GM19372 (cell line): ENCODE measurements around the gene S100A8.

ENCODE experiments used
- ATAC-seq: cut with Tn5 transposase; IDR thresholded peaks from one replicate; pipeline ENCODE4 v1.9.1; 2021; ENCODE audit warnings: mild to moderate bottlenecking, low read depth, moderate library complexity; ENCODE audit not compliant: unreplicated experiment

The S100A8 gene

DNA sequence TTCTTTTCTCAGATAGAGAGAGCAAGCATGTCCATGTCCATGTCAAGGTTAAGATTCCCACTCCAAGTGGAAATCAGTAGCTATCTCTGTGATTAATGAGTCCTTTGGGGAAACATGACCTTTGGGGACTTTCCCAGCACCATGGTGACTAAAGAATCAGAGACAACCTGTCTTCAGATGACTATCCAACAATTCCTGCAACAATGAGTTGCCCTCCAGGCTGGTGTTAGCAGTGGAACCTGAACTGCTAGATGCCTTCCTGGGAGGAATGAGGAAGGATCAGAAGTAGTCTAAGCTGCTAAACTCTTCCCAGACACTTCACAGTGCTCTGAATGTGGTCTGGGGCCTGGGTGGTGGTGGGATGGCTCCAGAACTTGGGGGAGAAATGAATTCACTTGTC is 26.7 kb downstream of the S100A8 start:
- ATAC-seq: no peak

DNA sequence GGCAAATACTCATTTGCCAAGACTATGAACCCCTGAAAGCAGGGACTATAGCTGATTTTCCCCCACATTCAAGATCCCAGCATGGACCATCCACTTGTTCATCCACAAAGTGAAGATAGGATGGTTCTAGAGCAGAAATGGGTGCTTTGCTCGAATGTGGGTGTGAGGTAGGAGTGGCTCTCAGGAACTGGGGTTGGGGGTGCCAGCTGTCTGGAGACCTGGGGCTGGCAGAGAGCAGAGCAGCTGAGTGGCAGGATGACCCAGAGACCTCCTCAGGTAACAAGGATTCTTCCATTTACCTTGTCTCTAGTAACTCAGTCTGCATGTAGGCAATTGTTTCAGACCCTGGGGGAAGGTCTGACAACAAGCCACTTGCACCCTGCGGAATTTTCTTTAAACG is 27.2 kb downstream of the S100A8 start:
- ATAC-seq: no peak

DNA sequence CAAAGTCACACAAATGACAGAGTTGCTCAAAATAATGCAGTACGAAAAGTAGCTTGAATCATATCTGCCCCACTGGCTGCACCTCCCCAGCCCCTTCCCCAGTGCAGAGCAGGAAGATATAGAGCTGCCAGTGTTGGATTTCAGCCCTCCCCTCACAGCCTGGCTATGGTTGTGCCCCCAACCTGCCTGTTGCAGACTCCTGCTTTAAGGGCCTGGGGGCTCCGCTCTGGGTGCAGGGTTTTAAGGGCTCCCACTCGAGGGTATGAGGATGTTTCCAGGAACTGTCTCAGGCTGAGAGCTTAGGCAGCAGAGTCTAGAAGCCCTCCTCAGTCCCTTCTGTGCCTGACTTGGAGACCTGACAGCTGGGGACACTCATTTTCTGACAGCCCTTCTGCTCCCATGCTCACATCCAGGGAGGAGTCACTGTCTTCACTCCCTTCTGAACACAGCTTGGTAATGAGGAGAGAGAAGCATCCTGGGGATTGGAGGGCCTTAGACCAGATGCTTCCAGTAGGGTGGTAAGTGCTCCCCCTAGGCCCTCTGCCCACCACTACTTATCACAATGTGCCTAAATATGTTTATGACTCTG is 28.6 kb downstream of the S100A8 start:
- no peak for ATAC-seq

DNA sequence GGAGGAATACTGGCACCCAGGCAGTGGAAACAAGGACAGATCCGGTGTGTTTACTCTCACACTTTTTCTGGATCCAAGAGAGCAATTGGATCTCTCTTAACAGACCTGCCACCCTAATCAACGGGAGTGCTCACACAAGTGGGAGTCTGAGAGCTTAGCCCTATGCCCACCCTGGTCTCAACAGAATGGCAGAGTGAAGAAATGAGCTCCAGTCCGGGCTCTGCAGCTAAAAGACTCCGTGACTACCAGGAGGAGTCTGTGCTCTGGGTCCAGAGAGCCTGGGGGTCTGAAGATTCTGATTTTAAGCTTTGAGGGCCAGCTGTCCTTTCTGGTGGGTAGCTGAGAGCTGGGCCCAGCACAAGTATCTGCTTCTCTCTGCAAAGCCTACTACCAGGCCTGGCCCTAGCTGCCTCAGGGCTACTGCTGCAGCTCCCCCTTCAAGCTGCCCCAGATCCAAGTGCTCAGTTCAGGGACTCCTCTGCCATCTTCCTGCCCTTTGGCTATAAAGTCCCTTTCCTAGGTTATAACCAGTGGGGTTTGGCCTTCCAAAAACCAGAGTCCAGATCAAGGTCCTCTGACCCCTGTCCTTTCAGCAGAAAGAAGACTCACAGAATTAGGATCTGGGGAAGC is 29.3 kb downstream of the S100A8 start:
- ATAC-seq: no peak

DNA sequence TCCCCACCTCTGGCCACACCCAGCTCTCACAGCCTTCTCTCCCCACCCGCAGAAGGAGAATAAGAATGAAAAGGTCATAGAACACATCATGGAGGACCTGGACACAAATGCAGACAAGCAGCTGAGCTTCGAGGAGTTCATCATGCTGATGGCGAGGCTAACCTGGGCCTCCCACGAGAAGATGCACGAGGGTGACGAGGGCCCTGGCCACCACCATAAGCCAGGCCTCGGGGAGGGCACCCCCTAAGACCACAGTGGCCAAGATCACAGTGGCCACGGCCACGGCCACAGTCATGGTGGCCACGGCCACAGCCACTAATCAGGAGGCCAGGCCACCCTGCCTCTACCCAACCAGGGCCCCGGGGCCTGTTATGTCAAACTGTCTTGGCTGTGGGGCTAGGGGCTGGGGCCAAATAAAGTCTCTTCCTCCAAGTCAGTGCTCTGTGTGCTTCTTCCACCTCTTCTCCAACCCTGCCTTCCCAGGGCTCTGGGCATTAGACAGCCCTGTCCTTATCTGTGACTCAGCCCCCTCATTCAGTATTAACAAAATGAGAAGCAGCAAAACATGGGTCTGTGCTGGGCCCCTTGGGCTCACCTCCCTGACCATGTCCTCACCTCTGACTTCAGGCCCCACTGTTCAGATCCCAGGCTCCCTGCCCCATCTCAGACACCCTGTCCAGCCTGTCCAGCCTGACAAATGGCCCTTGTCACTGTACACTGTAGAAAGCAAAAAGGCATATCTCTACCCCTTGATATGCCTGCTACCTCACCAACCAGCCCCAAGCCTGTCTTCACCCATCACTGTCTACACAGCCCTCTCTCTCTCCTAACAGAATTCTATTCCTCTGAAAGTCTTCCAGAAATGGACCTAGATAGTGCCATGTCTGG is 30.0 kb downstream of the S100A8 start:
- ATAC-seq: no peak

DNA sequence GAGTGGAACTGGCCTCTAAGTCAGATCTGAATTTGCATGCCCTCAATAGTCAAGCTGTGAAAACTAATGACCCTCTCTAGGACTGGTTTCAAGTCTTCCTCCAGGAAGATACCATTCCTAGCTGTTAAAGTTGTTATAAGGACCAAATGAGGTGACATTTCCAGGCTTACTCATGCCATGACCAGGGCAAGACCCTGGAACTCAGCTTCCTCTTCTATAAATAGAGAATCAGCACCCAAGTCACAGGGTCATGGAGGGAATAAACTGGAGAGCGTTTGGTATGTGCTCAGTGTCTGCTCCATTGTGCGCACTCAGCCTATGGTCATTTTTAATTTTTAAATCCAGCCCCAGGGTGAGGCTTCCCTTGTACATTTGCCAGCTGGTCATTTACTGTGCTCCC is 30.7 kb downstream of the S100A8 start:
- no peak for ATAC-seq

DNA sequence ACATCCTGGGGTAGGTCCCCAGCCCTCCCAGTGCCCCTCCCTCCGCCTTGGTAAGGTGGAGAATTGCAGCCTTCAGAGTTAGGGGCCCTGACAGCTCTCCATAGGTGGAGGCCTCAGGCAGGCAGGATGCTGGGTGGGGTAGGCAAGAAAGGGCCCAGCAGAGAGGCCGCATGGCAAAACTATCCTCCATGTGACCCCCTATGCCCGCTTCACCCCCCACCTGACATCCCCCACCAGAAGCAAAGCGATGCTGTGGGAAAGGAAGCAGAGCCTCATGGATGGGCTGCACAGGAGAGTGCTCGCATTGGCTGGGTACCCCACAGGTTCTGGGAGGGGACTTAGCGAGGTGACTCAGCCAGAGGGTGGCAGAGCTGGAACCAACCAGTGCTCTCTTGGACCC is 31.6 kb downstream of the S100A8 start:
- no peak for ATAC-seq

DNA sequence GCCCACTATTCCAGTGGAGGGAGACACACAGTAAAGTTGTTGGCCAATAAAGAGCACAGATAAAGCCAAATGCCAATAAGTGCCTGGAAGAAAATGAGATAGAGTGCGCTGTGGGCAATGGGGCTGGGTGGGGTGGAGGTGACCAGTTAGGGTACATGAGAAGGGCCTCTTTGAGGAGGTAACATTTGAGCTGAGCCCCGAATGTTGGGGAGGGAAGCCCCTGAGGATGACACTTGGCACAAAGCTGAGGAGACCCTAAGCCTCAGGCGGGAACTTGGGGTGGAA is 32.2 kb downstream of the S100A8 start:
- no peak for ATAC-seq

DNA sequence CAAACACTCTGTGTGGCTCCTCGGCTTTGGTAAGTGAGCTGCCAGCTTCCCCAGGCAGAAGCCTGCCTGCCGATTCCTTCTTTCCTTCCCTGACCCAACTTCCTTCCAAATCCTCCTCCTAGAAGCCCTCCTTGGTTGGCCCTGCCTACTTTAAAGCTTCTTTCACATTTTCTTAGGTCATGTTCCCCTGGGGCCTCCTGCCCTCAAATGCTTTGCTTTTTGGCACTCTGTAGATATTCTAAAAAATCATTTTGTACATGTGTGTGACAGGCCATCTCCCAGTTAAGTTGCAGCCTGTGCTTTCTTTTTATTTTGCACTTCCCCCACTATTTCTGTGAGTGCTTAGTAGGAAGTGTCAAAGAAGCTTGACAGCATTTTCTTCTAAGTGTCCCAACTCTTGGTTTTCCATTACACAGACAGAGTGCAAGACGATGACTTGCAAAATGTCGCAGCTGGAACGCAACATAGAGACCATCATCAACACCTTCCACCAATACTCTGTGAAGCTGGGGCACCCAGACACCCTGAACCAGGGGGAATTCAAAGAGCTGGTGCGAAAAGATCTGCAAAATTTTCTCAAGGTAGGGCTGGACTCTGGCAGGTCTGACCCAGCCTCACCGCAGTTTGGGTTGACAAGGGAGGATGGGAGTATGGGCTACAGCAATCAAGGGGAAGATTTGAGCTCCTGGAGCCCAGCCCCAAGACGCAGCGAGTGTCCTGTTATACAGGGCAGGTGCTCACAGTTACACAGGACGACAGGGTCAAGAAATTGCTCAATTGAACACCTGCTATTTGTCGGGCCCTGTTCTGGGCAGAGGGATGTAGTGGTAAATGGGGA is 32.8 kb downstream of the S100A8 start, which contains the start of gene S100A9:
TSS of gene S100A9 (plus strand) at position 2 of the 838 bp plus-strand sequence. CDS start at position 432, 430 bp downstream.
- ATAC-seq: no peak

DNA sequence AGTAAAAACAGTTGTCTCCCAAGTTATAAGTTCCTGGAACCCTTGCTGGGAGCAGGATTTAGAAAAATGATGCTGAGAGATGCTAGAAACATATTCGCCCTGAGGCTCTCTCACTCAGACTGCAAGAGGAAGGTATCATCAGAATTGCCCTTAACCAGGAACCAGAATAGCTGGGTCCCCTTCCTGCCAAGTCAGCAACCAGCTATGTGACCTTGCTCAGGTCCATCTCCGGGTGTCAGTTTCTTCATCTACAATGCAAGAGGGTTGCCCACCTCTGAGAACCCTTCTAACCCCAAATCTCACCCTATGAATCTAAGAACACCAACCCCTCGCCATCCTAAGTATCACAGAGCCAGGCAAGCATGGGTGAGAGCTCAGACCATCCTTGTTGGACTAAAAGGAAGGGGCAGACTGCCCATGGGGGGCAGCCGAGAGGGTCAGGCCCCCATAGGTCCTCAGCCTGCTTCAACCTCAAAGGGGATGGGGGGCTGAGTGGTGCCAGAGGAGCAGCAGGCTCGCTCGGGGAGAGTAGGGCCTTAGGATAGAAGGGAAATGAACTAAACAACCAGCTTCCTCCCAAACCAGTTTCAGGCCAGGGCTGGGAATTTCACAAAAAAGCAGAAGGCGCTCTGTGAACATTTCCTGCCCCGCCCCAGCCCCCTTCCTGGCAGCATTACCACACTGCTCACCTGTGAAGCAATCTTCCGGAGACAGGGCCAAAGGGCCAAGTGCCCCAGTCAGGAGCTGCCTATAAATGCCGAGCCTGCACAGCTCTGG is 33.6 kb downstream of the S100A8 start:
- ATAC-seq: no peak

DNA sequence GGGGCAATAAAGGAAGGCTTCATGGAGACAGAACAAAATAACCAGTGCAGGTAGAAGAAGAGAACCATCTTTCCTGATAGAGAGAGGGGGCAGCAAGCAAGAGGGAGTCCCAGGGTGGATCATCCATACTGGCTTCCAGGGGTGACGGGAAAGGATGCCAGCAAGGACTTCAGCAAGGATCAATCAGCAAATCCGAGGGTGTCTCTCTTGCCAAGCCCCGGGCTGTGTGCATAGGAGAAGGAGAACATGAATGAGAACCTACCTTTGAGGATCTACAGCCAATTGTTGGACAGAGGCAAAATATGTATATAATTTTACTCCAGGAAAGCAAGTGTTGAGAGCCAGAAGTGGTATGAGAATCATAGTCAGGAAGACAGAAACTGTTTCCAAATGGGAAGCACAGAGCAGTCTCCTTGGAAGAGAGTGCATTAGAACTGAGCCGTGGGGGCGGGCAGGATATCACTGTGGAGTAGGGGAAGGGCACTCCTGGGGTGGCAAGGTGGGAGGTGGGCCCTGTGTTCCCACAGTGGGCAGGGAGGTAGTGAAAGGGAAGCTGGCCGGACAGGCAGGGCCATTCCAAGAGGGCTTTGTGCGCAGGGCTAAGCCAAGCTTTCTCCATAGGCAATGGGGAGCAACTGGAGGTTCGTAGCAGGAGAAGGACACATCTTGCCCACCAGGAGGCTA is 34.3 kb downstream of the S100A8 start:
- no peak for ATAC-seq

DNA sequence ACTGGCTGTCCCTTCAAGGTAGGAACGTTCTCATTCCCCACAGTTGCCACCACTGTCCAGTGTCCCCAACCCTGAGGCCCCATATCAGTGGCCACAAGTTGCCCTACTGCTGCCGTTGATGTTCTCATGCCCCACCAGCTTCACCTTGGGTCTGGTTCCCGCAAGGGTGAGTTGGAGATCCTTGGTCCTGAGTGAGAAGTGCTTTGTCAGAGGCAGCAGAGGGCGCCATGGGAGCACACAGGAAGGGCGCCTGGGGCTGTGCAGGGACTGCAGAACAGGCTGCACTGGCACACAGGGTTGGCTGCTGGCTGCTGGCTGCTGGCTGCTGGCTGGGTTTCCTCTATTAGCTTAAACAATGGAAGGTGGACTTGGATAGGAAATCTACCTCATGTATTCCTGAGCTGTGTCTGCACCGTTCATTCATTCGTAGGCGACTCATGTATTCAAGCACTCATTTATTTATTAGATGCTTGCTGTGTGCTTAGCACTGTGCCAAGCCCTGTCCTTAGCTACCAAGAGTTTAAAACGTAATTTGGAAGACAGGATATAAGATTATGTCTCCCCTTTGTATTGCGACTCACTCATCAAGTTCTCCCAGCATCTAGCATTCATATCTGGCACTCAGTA is 35.3 kb downstream of the S100A8 start:
- no peak for ATAC-seq

DNA sequence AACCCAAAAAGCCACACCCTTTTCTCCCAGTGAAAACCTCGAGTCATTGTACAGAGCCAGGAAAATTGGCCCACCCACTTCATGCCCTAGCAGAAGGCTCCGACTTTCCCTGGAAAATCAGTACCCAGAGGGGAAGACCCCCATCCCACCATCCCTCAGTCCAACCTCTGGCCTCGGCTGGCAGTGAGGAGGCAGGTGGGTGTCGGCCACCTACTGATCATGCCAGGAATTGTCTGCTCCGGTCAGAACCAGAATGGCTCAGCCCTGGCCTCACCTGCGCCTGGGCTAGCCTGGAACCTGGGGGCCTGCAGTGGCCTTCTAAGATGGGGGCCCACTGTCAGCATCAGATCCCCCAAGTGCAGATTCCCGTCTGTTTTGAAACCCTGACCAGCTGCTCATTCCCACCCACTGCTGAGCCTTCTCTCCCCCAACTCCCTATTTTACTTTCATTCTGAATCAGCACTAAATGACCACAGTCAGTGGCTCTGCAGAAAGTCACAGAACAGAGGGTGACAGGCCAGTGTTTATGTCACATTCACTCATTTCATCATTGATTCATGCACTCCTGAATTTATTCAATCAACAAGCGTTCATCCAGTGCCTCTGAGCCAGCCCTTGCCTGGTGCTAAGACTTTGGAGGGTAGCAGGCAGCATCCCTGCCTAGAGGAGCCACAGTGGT is 36.2 kb downstream of the S100A8 start:
- ATAC-seq: no peak

DNA sequence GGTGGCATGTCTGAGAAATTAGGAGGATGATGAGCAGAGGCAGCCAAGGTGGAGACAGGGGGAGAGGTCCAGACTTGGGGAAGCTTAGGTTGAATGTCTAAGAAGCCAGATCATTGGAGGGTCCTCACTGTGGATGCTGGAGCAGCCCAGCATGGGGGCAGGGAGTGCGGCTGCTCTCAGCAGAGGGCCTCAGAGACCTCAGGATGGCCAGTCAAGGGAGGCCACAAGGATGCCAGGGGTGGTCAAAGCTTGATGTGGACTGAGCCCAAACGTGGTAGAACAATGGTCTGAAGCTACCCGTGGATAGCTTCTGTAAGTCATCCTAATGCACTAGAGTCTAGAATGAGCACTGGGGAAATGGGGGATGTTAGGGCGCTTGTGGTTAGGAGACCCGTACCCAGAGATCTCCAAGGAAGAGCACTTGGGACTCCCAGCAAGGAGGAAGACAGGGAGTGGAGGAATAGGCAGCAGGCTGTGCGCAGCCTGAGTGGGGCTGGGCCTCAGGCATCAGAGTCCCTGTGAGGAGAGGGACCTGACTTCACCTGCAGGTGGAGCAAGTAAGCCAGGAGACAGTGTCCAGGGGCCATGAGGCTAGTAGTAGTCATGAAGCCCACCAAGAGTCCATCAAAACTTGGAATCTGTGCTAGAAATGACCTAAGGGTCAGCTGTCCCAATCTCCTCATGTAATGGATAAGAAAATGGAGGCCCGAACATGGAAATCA is 37.5 kb downstream of the S100A8 start:
- ATAC-seq: no peak

DNA sequence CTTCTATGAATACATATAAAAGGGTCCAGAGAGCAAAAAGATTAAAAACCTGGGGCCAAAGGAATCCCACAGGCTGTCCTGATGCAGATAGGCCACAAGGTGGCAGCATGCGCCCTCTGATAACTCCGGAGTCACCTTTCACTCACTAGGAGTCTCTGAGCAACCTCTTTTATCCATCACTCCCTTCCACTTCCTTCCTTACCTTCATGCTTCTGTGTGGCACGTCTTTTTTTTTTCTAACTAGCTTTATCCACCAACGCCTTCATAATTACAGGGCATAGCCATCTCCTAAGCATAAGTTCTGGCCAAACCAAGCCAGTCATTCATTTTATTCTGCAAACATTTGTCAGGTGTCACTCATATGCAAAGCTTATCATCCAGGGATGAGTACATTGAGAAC is 38.4 kb downstream of the S100A8 start:
- no peak for ATAC-seq

DNA sequence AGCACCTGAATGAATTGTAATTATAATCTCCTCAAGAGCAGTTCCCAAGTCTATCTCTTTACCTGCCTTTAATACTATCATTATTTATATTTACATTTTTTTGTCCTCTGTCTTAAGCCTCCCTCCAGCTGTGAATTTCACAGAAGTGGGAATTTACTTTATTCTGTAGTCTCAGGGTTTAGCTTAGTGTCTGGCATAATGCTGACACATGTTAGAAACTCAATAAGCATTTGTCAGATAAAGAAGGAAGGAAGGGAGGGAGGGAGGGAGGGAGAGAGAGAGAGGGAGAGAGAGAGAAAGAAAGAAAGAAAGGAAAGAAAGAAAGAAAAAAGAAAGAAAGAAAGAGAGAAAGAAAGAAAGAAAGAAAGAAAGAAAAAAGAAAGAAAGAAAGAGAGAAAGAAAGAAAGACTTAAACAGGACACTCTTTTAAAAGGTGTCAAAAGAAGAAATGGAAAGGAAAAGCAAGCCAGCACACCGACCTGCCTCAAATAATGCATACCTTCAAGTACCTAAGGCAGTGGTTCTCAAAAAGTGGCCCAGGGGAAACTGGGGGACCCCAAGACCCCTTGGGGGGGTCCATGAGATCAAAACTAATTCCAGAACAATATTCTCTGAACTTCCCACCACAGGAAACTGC is 40.4 kb downstream of the S100A8 start:
- ATAC-seq: no peak
